Smooth muscle cell (in vitro differentiated cells): ENCODE results near the gene CDR2L. TPM values are rescaled to one million over a fixed set of nuclear protein-coding genes. Genes with fewer than 3 reads are reported as not detected.

ENCODE experiments used
- DNase-seq: peaks from one replicate; lab custom pipeline; 2025; ENCODE audit not compliant: unreplicated experiment; lab: John Stamatoyannopoulos, UW
- H2AFZ ChIP-seq: fragments of 200-600 bp; sonication (generic); 2 replicates; pipeline ENCODE4 v1.6.0; 2016; ENCODE audit warnings: antibody characterized with exemption, low read depth, mild to moderate bottlenecking
- H3F3A ChIP-seq: fragments of 200-600 bp; sonication (generic); 2 replicates; pipeline ENCODE4 v1.6.0; 2017; ENCODE audit warnings: antibody characterized with exemption, low read depth
- H3K27ac ChIP-seq: fragments of 200-600 bp; sonication (generic); 2 replicates; pipeline ENCODE4 v1.5.1; 2016; ENCODE audit warnings: low read depth, mild to moderate bottlenecking
- H3K27me3 ChIP-seq: fragments of 200-600 bp; sonication (generic); 2 replicates; pipeline ENCODE4 v1.6.1; 2016; ENCODE audit warnings: low read depth, mild to moderate bottlenecking
- H3K36me3 ChIP-seq: fragments of 200-600 bp; sonication (generic); 2 replicates; pipeline ENCODE4 v1.5.1; 2016; ENCODE audit warnings: low read depth
- H3K4me1 ChIP-seq: fragments of 200-600 bp; sonication (generic); 2 replicates; pipeline ENCODE4 v1.5.1; 2016; ENCODE audit warnings: low read depth
- H3K4me2 ChIP-seq: fragments of 200-600 bp; sonication (generic); 2 replicates; pipeline ENCODE4 v1.6.0; 2016; ENCODE audit warnings: mild to moderate bottlenecking
- H3K4me3 ChIP-seq: fragments of 200-600 bp; sonication (generic); 2 replicates; pipeline ENCODE4 v1.5.1; 2016; ENCODE audit warnings: mild to moderate bottlenecking
- H3K79me2 ChIP-seq: fragments of 200-600 bp; sonication (generic); 2 replicates; pipeline ENCODE4 v1.6.0; 2016; ENCODE audit warnings: low read depth, mild to moderate bottlenecking
- H3K9ac ChIP-seq: fragments of 200-600 bp; sonication (generic); 2 replicates; pipeline ENCODE4 v1.6.0; 2016; ENCODE audit warnings: low read depth
- H3K9me3 ChIP-seq: fragments of 200-600 bp; sonication (generic); replicated peaks from 2 replicates; pipeline ENCODE4 v1.5.1; 2016; ENCODE audit warnings: low read depth
- H4K20me1 ChIP-seq: fragments of 200-600 bp; sonication (generic); 2 replicates; pipeline ENCODE4 v1.6.0; 2016; ENCODE audit warnings: low read depth
- WGBS: methylation state at CpG from one replicate; pipeline ENCODE4 v1.1.7; 2016; ENCODE audit warnings: low lambda C conversion rate; 5-methylcytosine and 5-hydroxymethylcytosine counted together
- polyA plus RNA-seq: library from polyadenylated mRNA; unstranded; fragments of >200 nt; fragmentation: Nextera tagmentation; extraction: Ambion mirVana; gene quantifications from 2 replicates; pipeline ENCODE4 v1.2.1, GENCODE V29; 2016
- total RNA-seq: library from RNA; depleted of rRNA; stranded (reverse); fragments of >200 nt; gene quantifications from 2 replicates; pipeline ENCODE4 v1.2.3, GENCODE V29; 2014
- TF ChIP-seq, protein P1 (sequence below): fragments of 200-600 bp; sonication (generic); IDR thresholded peaks from 2 replicates; pipeline ENCODE4 v1.5.1; 2017; ENCODE audit warnings: borderline replicate concordance, mild to moderate bottlenecking, antibody characterized with exemption; ENCODE audit not compliant: insufficient read depth, poor library complexity, severe bottlenecking

The CDR2L gene
- total and polyA plus RNA-seq, 2 experiments from 2014 or later: 37.8 to 40.7 TPM

DNA sequence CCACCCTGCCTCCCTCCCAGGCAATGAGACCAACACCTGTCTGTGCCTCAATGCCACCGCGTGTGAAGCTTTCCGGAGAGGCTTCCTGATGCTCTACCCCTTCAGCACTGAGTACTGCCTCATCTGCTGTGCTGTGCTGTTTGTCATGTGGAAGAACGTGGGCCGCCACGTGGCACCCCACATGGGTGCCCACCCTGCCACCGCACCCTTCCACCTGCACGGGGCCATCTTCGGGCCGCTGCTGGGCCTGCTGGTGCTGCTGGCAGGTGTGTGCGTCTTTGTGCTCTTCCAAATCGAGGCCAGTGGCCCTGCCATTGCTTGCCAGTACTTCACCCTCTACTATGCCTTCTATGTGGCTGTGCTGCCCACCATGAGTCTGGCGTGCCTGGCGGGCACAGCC is 40.8 kb upstream of the CDR2L start:
- 85% methylated on average over 14 of the region's 14 CpGs for WGBS
- DNase-seq: no peak
- H3K4me1 ChIP-seq: no peaks in the 10 kb centered on the region
- no peak overlapping the region for H3K9ac ChIP-seq
- H3K9me3 ChIP-seq: no peaks in the 10 kb centered on the region
- H3K36me3 ChIP-seq: no peaks in the 10 kb centered on the region
- H2AFZ ChIP-seq: no peak overlapping the region
- no peak overlapping the region for H3K27ac ChIP-seq
- H3K4me3 ChIP-seq: no peak overlapping the region
- no peaks in the 10 kb centered on the region for H3F3A ChIP-seq
- H4K20me1 ChIP-seq: no peaks in the 10 kb centered on the region
- H3K4me2 ChIP-seq: no peak overlapping the region
- H3K79me2 ChIP-seq: no peaks in the 10 kb centered on the region
- H3K27me3 ChIP-seq: peaks cover 24% of the 10 kb centered on the region
- TF ChIP-seq, protein P1, sequence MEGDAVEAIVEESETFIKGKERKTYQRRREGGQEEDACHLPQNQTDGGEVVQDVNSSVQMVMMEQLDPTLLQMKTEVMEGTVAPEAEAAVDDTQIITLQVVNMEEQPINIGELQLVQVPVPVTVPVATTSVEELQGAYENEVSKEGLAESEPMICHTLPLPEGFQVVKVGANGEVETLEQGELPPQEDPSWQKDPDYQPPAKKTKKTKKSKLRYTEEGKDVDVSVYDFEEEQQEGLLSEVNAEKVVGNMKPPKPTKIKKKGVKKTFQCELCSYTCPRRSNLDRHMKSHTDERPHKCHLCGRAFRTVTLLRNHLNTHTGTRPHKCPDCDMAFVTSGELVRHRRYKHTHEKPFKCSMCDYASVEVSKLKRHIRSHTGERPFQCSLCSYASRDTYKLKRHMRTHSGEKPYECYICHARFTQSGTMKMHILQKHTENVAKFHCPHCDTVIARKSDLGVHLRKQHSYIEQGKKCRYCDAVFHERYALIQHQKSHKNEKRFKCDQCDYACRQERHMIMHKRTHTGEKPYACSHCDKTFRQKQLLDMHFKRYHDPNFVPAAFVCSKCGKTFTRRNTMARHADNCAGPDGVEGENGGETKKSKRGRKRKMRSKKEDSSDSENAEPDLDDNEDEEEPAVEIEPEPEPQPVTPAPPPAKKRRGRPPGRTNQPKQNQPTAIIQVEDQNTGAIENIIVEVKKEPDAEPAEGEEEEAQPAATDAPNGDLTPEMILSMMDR: no peak

DNA sequence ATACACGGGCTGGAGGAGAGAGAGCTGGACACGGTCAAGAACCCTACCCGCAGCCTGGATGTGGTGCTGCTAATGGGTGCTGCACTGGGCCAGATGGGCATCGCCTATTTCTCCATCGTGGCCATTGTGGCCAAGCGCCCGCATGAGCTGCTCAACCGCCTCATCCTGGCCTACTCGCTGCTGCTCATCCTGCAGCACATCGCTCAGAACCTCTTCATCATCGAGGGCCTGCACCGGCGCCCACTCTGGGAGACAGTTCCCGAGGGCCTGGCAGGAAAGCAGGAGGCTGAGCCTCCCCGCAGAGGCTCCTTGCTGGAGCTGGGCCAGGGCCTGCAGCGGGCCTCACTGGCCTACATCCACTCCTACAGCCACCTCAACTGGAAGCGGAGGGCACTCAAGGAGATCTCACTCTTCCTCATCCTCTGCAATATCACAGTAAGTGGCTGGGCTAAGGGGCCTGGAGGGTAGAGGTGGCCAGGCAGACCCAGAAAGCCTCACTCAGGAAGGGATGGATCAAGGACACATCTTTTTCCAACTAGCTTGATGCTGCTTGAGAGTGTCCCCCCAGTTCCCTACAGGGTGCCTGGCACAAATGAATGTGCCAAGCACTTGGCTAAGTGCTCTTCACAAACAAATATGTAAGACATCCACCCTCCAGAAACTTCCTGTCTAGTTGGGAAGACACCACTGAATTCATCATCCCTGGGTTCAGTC is 40.2 kb upstream of the CDR2L start:
- H3K4me2 ChIP-seq: no peak overlapping the region
- H3K79me2 ChIP-seq: no peaks in the 10 kb centered on the region
- no peak overlapping the region for H3K27ac ChIP-seq
- H4K20me1 ChIP-seq: no peaks in the 10 kb centered on the region
- DNase-seq: no peak
- no peaks in the 10 kb centered on the region for H3K36me3 ChIP-seq
- peaks cover 20% of the 10 kb centered on the region for H3K27me3 ChIP-seq
- TF ChIP-seq, protein P1: no peak
- no peaks in the 10 kb centered on the region for H3K9me3 ChIP-seq
- no peaks in the 10 kb centered on the region for H3F3A ChIP-seq
- H3K4me3 ChIP-seq: no peak overlapping the region
- no peaks in the 10 kb centered on the region for H3K4me1 ChIP-seq
- no peak overlapping the region for H2AFZ ChIP-seq
- H3K9ac ChIP-seq: no peak overlapping the region
- 90% methylated on average over 17 of the region's 17 CpGs for WGBS

DNA sequence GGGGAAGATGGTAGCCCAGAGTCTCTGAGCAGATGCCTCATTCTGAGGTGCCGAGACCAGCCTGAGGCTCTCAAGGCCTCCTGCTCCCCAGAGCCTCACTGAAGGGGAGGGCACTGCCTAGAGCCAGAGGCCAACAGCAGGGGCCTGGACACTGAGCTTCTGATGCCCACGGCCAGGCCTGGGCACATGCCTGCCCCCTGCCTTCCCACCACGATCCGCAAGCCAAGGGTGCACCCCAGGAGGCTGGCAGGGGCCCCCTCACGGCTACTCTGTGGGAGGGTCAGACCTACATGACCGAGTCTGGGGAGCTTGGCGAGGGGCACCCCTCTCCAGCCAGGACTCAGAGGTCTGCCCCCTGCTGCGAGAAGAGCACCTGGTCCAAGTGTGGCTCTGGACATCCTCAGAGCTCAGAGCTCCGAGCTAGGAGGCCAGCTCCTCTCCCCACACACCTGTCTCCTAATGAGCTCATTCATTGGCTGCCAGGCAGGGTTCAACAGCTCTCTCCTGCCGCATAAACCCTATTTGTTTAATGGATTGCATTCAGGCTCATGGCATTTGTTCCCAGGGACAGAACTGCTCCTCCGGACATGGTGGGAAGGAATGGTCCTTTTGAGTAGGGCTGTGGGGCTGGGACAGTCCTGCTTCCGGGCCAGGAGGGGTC is 37.8 kb upstream of the CDR2L start:
- H3K9ac ChIP-seq: no peak overlapping the region
- H3K36me3 ChIP-seq: no peaks in the 10 kb centered on the region
- TF ChIP-seq, protein P1: no peak
- 67% methylated on average over 12 of the region's 12 CpGs for WGBS
- H3K79me2 ChIP-seq: no peaks in the 10 kb centered on the region
- no peak overlapping the region for H2AFZ ChIP-seq
- no peaks in the 10 kb centered on the region for H3F3A ChIP-seq
- no peaks in the 10 kb centered on the region for H4K20me1 ChIP-seq
- H3K4me2 ChIP-seq: no peak overlapping the region
- no peak overlapping the region for H3K4me3 ChIP-seq
- H3K27ac ChIP-seq: no peak overlapping the region
- peaks cover 13% of the 10 kb centered on the region for H3K27me3 ChIP-seq
- H3K4me1 ChIP-seq: no peaks in the 10 kb centered on the region
- H3K9me3 ChIP-seq: no peaks in the 10 kb centered on the region
- no peak for DNase-seq
